Stimulated activated CD4-positive, alpha-beta T cell treated with anti-CD3 and anti-CD28 coated beads, TNF-alpha, amount 100 ng/mL, for 48 hours (primary cell): ENCODE results near the gene PACSIN1.
A peak's percentile ranks its signal among the peaks of the same experiment; 100 is the strongest.

Experiments
- DNase-seq, 3 donors: peaks; one replicate each; pipeline ENCODE4 v3.0.0-alpha.2; 2020; ENCODE audit warnings: low read depth in 3 of 3

Gene PACSIN1

GRCh38 chr6:34527751-34528670 is 62.1 kb downstream of the PACSIN1 start:
- no peak for DNase-seq

DNA sequence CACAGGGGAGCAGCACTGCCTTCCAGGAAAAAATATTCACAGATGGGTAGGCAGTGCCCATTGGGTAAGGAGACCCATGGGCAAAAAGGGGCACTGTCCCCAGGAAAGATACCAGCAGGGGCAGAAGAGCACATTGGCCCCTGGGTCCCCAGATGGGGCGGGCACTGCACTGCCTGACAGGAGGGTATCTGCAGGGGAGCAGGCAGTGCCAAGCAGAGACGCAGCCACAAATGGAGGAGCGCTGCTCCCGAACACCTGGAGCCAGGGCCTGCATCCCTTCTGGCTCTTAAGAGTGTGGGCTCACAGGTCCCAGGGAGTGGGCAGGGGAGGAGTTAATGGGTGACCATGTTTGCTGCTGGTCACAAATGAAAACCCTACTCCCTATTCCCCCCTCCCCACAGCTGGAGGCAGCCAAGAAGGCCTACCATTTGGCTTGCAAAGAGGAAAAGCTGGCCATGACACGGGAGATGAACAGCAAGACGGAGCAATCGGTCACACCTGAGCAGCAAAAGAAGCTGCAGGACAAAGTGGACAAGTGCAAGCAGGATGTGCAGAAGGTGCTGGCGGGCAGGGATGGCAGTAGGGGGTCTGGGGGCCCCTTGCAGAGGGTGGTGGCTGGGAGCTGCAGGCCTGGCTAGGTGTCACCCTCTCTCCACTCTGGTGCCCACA is 63.3 kb downstream of the PACSIN1 start:
- DNase-seq: no peak

GRCh38 chr6:34529665-34530327 is 63.9 kb downstream of the PACSIN1 start:
- no peak for DNase-seq

DNA sequence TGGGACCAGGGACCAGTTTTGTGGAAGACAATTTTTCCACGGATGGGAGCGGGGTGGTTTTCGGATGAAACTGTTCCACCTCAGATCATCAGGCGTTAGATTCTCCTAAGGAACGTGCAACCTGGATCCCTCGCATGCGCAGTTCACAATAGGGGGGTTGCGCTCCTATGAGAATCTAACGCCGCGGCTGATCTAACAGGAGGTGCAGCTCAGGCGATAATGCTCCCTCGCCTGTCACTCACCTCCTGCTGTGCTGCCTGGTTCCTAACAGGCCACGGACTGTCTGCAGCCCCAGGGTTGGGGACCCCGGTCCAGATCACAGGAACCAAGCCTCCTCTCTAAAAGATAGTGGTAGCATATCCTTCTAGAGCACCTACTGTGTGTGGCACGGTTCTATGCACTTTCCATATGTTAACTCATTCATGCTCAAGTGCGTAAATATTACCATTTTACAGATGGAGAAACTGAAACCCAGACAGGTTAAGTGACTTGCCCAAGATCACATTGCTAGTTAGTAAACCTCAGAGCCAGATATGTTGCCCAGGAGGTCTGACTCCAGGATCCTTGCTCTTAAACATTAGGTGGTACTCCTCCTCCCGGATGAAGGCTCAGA is 65.0 kb downstream of the PACSIN1 start:
- no peak for DNase-seq

GRCh38 chr6:34531580-34532201 is 65.8 kb downstream of the PACSIN1 start:
- peak in 1 of 3 donors; percentile 7 for DNase-seq

DNA sequence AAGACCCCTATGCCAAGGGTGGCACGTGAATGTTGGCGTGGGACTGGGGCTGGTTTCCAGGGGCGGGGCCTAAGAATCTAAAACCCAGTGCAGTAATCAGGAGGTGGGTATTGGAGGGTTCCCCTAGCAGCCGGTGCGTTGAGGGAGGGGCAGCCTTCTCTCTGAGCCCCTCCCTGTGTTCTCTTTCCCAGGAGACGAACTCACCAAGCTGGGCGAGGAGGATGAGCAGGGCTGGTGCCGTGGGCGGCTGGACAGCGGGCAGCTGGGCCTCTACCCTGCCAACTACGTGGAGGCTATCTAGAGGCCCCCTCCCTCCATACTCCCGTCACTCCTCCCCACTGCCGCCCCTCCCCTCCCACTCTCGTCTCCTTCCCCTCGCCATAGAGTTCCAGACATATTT is 66.4 kb downstream of the PACSIN1 start:
- no peak for DNase-seq

- DNase-seq: no peak
Measured at GRCh38 chr6:34534146-34534545, 68.3 kb downstream of the PACSIN1 start.

GRCh38 chr6:34534656-34535055 is 68.8 kb downstream of the PACSIN1 start:
- DNase-seq: no peak

GRCh38 chr6:34535199-34535598 is 69.3 kb downstream of the PACSIN1 start:
- DNase-seq: no peak

GRCh38 chr6:34535646-34536045 is 69.8 kb downstream of the PACSIN1 start:
- DNase-seq: no peak

DNA sequence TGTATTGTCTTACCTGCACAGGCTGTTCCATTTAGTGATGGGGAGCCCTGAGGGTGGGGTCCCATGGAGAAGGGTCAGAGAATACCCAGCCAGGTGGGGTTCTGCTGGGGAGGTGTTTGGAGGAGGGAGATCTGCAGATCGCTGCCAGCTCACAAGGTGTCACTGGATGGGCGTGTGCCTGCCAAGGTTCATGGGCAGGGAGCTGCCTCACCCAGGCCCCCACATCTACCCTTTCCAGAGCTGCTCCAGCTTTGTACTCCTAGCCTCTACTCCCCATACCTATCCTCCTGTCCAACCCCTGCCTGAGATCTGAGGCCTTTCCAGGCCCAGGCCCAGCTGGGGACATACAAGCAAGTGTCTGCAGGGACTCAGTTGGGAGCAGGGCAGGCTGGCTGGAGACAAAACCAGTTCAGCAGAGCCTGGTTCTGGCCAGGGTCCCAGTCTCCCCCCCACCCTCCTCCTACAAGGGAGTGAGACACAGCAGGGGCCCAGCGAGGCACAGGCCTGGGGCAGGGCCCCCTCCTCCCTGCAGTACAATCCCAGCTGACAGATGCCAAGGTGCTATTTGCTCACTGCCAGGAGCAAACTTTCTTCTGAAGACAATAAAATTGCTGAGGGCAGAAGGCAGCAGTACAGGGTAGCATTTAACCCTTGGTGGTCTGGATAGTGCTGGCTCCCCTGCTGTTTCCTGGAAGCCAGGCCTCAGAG is 70.5 kb downstream of the PACSIN1 start:
- DNase-seq: no peak

DNA sequence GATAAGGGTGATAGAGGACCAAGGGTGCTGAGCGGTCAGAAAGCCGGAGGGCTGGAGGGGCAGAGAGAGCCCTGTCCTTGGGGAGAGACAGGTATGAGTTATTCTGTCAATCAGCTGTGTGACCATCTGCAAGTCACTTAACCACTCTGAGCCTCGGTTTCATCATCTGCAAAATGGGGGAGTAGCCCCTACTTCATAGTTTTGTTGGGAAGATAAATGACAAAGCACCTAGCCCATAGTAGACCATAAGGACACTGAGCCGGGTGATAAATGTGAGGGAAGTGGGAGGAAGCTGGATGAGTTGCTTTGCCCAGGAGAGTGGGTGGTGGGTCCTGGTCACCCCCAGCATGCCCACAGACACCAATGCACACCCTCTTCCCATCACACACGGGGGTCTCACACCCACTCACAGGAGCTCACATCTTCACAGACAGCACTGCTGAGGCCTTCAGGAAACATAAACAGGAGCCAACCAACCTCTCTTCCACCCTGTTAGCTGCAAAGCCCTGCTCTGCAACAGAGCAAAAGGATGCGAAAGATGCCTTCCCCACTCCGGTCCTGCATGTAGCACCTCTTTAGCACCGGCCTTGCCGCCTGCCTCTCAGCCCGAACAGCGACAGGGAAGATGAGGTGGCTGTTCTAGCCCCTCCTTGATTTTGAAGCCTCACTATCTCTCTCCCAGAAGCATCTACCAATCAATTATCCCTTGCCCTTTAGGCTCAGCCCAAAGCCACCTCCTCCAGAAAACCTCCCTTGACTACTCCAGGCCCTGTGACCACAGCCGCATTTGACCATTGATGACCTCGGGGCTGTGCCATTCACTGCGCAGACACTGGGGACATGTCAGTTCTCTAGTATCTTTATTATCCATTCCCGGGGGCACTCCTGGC is 71.3 kb downstream of the PACSIN1 start:
- no peak for DNase-seq

DNA sequence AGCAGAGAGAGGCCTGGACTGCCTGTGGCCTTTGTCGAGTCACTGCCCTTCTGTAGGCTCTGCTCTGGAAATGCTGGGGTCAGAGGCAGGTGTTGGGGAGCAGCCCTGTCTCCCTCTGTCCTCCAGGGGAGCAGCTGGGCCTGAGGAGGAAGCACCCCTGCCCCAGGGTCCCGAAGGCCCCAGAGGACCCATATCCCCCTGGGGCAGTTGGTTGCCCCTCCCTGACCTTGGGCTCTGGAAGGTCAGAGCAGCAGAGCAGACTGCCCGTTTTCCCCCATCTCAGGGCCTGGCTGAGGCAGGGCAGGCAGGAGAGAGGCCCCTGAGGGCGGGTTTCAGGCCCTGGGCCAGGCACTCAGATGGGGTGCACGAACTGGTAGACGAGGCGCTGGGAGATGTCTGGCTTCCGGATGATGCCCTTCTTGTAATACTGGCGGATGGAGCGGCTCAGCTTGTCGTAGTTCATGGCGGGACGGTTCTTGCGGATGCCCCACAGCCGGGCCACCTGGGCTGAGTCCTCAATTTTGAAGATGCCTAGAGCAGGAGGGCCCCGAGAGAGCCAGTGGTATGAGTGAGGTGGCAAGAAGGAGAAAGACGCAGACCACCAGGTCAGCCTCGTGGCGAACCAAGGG is 72.2 kb downstream of the PACSIN1 start:
- DNase-seq: no peak

GRCh38 chr6:34538581-34538980 is 72.7 kb downstream of the PACSIN1 start:
- DNase-seq: no peak

DNA sequence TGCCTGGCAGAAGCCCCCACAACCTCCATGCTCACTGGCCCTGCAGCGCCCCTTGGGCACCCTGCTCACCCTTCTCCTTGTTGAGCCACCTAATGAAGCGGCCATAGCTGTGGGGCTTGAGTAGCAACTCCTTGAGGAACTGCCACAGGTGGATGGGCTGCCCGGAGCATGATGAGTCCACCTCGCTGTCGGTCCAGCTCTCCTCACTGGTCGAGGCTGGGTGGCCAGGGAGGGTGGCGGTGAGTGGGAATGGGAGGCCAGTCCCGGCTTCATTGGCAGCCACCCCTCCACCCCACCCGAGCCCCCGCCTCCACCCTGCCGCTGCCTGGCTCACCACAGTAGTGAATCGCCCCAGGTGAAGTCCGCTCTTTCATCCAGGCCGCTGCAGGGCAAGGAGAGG is 73.3 kb downstream of the PACSIN1 start:
- no peak for DNase-seq

DNA sequence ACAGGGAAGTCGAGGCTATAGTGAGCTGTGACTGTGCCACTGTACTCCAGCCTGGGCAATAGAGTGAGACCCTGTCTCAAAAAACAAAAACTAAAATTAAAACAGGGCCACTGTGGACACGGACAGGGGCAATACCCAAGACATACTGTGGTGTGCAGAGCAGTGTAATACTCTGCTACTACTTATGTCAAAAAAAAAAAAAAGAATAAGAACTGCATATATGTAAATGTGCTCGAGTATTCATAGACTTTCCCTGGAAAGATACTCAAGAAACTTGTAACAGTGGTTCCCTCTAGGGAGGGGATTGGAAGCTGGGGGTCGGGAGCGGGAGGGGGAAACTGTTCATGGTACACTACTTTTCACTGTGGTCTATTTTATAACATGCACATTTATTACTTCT is 74.3 kb downstream of the PACSIN1 start:
- no peak for DNase-seq

GRCh38 chr6:34540841-34541240 is 75.0 kb downstream of the PACSIN1 start:
- no peak for DNase-seq

DNA sequence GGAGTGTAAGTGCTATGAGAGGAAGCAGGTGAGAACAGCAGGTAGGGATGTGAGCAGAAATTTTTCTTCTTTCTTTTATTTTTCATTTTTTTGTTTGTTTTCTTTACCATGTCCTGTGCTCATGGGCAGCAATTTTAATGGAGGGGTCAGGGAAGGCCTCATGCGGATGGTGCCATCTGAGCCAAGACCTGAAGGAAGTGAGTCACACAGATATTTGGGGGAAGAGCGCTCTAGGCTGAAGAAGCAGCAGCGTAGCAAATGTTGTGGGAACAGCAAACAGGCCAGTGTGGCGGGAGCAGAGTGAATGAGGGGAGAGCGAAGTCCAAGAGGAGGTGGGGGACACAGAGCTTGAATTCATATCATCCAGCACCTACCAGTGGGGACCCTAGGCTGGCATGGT is 77.5 kb downstream of the PACSIN1 start:
- DNase-seq: no peak

DNA sequence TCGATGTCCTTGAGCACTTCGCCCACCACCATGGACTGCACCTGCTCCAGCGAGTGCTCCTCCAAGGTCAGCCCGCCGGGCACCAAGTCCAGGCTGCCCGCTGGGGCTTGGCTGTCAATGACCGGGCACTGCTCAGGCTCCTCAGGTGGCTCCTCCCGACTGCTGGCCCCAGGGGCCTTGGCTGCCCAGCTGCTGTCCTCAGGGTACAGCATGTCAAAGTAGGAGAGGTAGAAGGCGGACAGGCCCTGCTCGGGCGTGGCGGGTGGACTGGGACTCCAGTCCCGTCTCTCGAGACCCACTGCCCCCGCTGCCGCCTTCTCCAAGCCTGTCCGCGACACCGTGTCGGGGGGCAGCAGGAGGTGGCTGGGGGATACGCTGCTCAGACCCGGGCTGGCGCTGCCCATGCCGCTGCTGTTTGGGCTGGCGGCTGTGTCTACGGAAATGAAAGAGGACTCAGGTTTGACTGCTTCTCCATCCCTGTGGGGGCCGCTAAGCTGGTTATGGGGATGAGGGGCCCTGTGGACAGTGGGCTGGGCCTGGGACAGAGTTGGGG is 78.3 kb downstream of the PACSIN1 start:
- no peak for DNase-seq
